ENCODE data around the gene SPINK5.
"Not testable (repeated sequence)": the region's sequence is repeated elsewhere in the genome, so short reads cannot be mapped to it uniquely, and the experiment has no call there.

Gene SPINK5

GRCh38 chr5:148035676-148036075 is 28.1 kb upstream of the SPINK5 start:
- TF ChIP-seq CTCF (IDR thresholded peaks at IDR 0.05; ENCODE audit: borderline replicate concordance, control extremely low read depth, extremely low read depth, insufficient read depth, missing control alignments): no peak
- in situ Hi-C loops (cut with MboI; ENCODE audit: low sequenced_read_pairs, unreplicated experiment): no loop called here
- DNase-seq (ENCODE audit: low spot score): no peak

- no peak for TF ChIP-seq CTCF (IDR thresholded peaks at IDR 0.05; ENCODE audit: borderline replicate concordance, control extremely low read depth, extremely low read depth, insufficient read depth, missing control alignments)
- in situ Hi-C loops (cut with MboI; ENCODE audit: low sequenced_read_pairs, unreplicated experiment): no loop called here
- no peak for DNase-seq (ENCODE audit: low spot score)
Measured at GRCh38 chr5:148042881-148043280, 20.9 kb upstream of the SPINK5 start.

- TF ChIP-seq CTCF (IDR thresholded peaks at IDR 0.05; ENCODE audit: borderline replicate concordance, control extremely low read depth, extremely low read depth, insufficient read depth, missing control alignments): no peak
- DNase-seq (ENCODE audit: low spot score): no peak
- in situ Hi-C loops (cut with MboI; ENCODE audit: low sequenced_read_pairs, unreplicated experiment): no loop called here
Measured at GRCh38 chr5:148043705-148044104, 20.1 kb upstream of the SPINK5 start.

- in situ Hi-C loops (cut with MboI; ENCODE audit: low sequenced_read_pairs, unreplicated experiment); DNase-seq (ENCODE audit: low spot score): not testable (repeated sequence)
Measured at GRCh38 chr5:148055160-148055559, 8.6 kb upstream of the SPINK5 start.

- TF ChIP-seq CTCF (IDR thresholded peaks at IDR 0.05; ENCODE audit: borderline replicate concordance, control extremely low read depth, extremely low read depth, insufficient read depth, missing control alignments): no peak
- in situ Hi-C loops (cut with MboI; ENCODE audit: low sequenced_read_pairs, unreplicated experiment): no loop called here
- DNase-seq (ENCODE audit: low spot score): no peak
Measured at GRCh38 chr5:148060309-148060708, 3.5 kb upstream of the SPINK5 start.

- TF ChIP-seq CTCF (IDR thresholded peaks at IDR 0.05; ENCODE audit: borderline replicate concordance, control extremely low read depth, extremely low read depth, insufficient read depth, missing control alignments): no peak
- in situ Hi-C loops (cut with MboI; ENCODE audit: low sequenced_read_pairs, unreplicated experiment): no loop called here
- no peak for DNase-seq (ENCODE audit: low spot score)
Measured at GRCh38 chr5:148060881-148061280, 2.9 kb upstream of the SPINK5 start.

GRCh38 chr5:148070621-148071020 is 6.8 kb downstream of the SPINK5 start:
- in situ Hi-C loops (cut with MboI; ENCODE audit: low sequenced_read_pairs, unreplicated experiment): no loop called here
- no peak for DNase-seq (ENCODE audit: low spot score)
- no peak for TF ChIP-seq CTCF (IDR thresholded peaks at IDR 0.05; ENCODE audit: borderline replicate concordance, control extremely low read depth, extremely low read depth, insufficient read depth, missing control alignments)

All from GM13976 (cell line).